ENCODE data around the gene KDM3A. TPM values are rescaled to one million over a fixed set of nuclear protein-coding genes. Genes with fewer than 3 reads are reported as not detected.

Gene KDM3A
- total RNA-seq, 1 experiment from 2014 or later: 52.6 TPM

GRCh38 chr2:86417961-86418360 lies 23.2 kb upstream of the KDM3A start:
- H4K20me1 ChIP-seq (ENCODE audit: insufficient read depth): no peaks in the 10 kb centered on the region
- H3K4me2 ChIP-seq (ENCODE audit: low read length): no peak overlapping the region
- ChIA-PET RAD21 (ENCODE audit: low non-redundant PET in 1 of 2, low total read pairs in 2 of 2, uncharacterized antibody in 2 of 2, unreplicated experiment in 2 of 2) (no interaction called here), CTCF (interaction anchor here (1.5 kb wide), 1 partner anchor 49 kb away, joined by 3 read pairs; no protein-coding TSS in a partner anchor), POLR2A (no interaction called here)
- no peaks in the 10 kb centered on the region for H3K36me3 ChIP-seq (ENCODE audit: control insufficient read depth in 1 of 2, insufficient read depth in 2 of 2, low read length in 2 of 2)
- H3K4me3 ChIP-seq (replicated peaks in 1 of 2; ENCODE audit: low read depth in 1 of 2, low read length in 2 of 2): no peak overlapping the region
- no peaks in the 10 kb centered on the region for H3K9me3 ChIP-seq (ENCODE audit: control insufficient read depth in 1 of 2, insufficient read depth in 1 of 2, low read depth in 1 of 2, low read length in 2 of 2)
- BruUV-seq (replicated peaks): no TSS peak
- intact Hi-C loops (cut with micrococcal nuclease): no loop called here
- H3K79me2 ChIP-seq (ENCODE audit: insufficient read depth, low read length): no peaks in the 10 kb centered on the region
- H3K27ac ChIP-seq (ENCODE audit: low read depth, low read length): no peak overlapping the region
- H3K4me1 ChIP-seq (ENCODE audit: control insufficient read depth in 1 of 2, insufficient read depth in 2 of 2, low read length in 2 of 2): no peaks in the 10 kb centered on the region
- ATAC-seq (no peak), DNase-seq (ENCODE audit: low read depth, low spot score) (no peak)
- no peaks in the 10 kb centered on the region for H3K27me3 ChIP-seq (ENCODE audit: insufficient read depth, low read length)
- H3K9me2 ChIP-seq (ENCODE audit: insufficient read depth): no peaks in the 10 kb centered on the region
- TF ChIP-seq SIN3A (IDR thresholded peaks at IDR 0.05; ENCODE audit: low read depth): no peak
- no peak overlapping the region for H2AFZ ChIP-seq (ENCODE audit: low read depth, low read length, poor library complexity, severe bottlenecking)
- H3K9ac ChIP-seq (ENCODE audit: low read length): no peak overlapping the region

- Histone ChIP-seq H3K79me2 (ENCODE audit: insufficient read depth, low read length) (no peaks in the 10 kb centered on the region), H3K36me3 (ENCODE audit: control insufficient read depth in 1 of 2, insufficient read depth in 2 of 2, low read length in 2 of 2) (no peaks in the 10 kb centered on the region), H3K9me3 (ENCODE audit: control insufficient read depth in 1 of 2, insufficient read depth in 1 of 2, low read depth in 1 of 2, low read length in 2 of 2) (no peaks in the 10 kb centered on the region), H2AFZ (ENCODE audit: low read depth, low read length, poor library complexity, severe bottlenecking) (no peak overlapping the region), H3K4me1 (ENCODE audit: control insufficient read depth in 1 of 2, insufficient read depth in 2 of 2, low read length in 2 of 2) (no peaks in the 10 kb centered on the region), H3K4me2 (ENCODE audit: low read length) (no peak overlapping the region), H3K27me3 (ENCODE audit: insufficient read depth, low read length) (no peaks in the 10 kb centered on the region), H3K9me2 (ENCODE audit: insufficient read depth) (no peaks in the 10 kb centered on the region), H4K20me1 (ENCODE audit: insufficient read depth) (no peaks in the 10 kb centered on the region), H3K9ac (ENCODE audit: low read length) (no peak overlapping the region), H3K4me3 (replicated peaks in 1 of 2; ENCODE audit: low read depth in 1 of 2, low read length in 2 of 2) (no peak overlapping the region), H3K27ac (ENCODE audit: low read depth, low read length) (no peak overlapping the region)
- intact Hi-C loops (cut with micrococcal nuclease): no loop called here
- POLR2A ChIA-PET: no interaction called here
- DNase-seq (ENCODE audit: low read depth, low spot score): no peak
- no peak for ATAC-seq
- no TSS peak for BruUV-seq (replicated peaks)
- RAD21 ChIA-PET (ENCODE audit: low non-redundant PET in 1 of 2, low total read pairs in 2 of 2, uncharacterized antibody in 2 of 2, unreplicated experiment in 2 of 2): no interaction called here
- TF ChIP-seq EGR1 (IDR thresholded peaks at IDR 0.05; ENCODE audit: low read depth): no peak
- no peak for TF ChIP-seq SP1 (IDR thresholded peaks at IDR 0.05; ENCODE audit: low read depth)
- TF ChIP-seq ELF1 (IDR thresholded peaks at IDR 0.05; ENCODE audit: borderline replicate concordance, low read depth): no peak
- no peak for TF ChIP-seq FOSL1 (IDR thresholded peaks at IDR 0.05; ENCODE audit: low read depth)
- no peak for TF ChIP-seq EZH2 (IDR thresholded peaks at IDR 0.05)
- no peak for TF ChIP-seq MAX (IDR thresholded peaks at IDR 0.05)
- TF ChIP-seq CBX3 (IDR thresholded peaks at IDR 0.05; ENCODE audit: low read depth): no peak
- TF ChIP-seq CTCF (IDR thresholded peaks at IDR 0.05 in 2 of 3, conservative IDR thresholded peaks at IDR 0.05 in 1 of 3; ENCODE audit: borderline replicate concordance in 1 of 3, insufficient read depth in 1 of 3, low read depth in 2 of 3, low read length in 2 of 3): no peak
- TF ChIP-seq ZBTB33 (IDR thresholded peaks at IDR 0.05; ENCODE audit: extremely low read depth, insufficient replicate concordance, low read length): no peak
- TF ChIP-seq TCF7L2 (IDR thresholded peaks at IDR 0.05; ENCODE audit: borderline replicate concordance, extremely low read depth, insufficient read depth, insufficient read length): no peak
- no peak for TF ChIP-seq ZFX (IDR thresholded peaks at IDR 0.05)
- no peak for TF ChIP-seq CEBPB (IDR thresholded peaks at IDR 0.05; ENCODE audit: low read depth)
- CTCF ChIA-PET: no interaction called here
Observed at GRCh38 chr2:86420913-86421312, 20.3 kb upstream of the KDM3A start.
